Fibroblast of skin of scalp (primary cell): ENCODE data around the gene MUC13. TPM values are rescaled to one million over a fixed set of nuclear protein-coding genes. Genes with fewer than 3 reads are reported as not detected.
"Not testable (repeated sequence)": the region's sequence is repeated elsewhere in the genome, so short reads cannot be mapped to it uniquely, and the experiment has no call there.

ENCODE experiments used
- DNase-seq: peaks from one replicate; pipeline ENCODE4 v3.0.0-alpha.2; 2013
- polyA plus RNA-seq, 2 experiments: library from polyadenylated mRNA; unstranded; fragments of 120-200 nt; gene quantifications; one replicate each; pipeline ENCODE4 v1.2.1, GENCODE V29; 2013; ENCODE audit not compliant: insufficient read length in 2 of 2

Gene MUC13
- polyA plus RNA-seq (2013, experiment 1 of 2; ENCODE audit: insufficient read length), result not detected
- polyA plus RNA-seq (2013, experiment 2 of 2; ENCODE audit: insufficient read length), result not detected

GRCh38 chr3:124934577-124934976 is at the start of gene MUC13:
TSS of gene MUC13 (minus strand) at chr3:124934751. CDS start at chr3:124934712, 39 bp downstream.
- no peak for DNase-seq

GRCh38 chr3:124982855-124983254 is 48.3 kb upstream of the MUC13 start:
- DNase-seq, result no peak

GRCh38 chr3:124981472-124981871 is 46.9 kb upstream of the MUC13 start:
- DNase-seq, result no peak

- no peak for DNase-seq
These were observed 44.1 kb upstream of the MUC13 start for GRCh38 chr3:124978627-124979026.

DNA sequence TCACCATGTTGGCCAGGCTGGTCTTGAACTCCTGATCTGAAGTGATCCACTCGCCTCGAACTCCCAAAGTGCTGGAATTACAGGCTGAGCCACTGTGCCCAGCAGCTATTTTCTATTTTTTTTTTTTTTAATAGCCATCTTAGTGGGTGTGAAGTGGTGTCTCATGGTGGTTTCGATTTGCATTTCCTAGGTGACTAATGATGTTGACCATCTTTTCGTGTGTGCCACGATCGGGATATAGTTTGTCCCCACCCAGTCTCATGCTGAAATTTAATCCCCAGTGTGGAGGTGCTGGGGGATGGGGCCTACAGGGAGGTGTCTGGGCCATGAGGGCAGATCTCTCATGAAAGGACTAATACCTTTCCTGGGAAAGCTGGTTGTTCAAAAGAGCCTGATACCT is 41.8 kb upstream of the MUC13 start:
- no peak for DNase-seq

GRCh38 chr3:124974691-124975090 is 40.1 kb upstream of the MUC13 start:
- DNase-seq, result no peak

DNA sequence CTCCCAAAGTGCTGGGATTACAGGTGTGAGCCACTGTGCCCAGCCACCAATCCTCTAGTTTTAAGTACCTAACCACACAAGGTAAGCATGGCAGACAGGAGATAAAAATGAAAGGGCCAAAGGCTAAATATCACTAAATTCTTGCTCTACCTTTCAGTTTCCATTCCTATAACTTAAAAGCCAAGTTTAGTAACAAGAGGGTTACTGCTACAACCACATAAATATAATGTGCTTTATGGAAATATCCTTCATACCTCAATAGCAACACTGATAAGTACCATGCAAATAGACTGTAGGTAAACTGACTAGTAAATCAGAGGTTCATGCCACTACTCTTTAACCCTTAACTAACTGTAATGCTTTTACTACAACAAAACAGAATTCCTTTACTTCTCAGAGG is 38.7 kb upstream of the MUC13 start:
- no peak for DNase-seq

GRCh38 chr3:124972457-124972856 is 37.9 kb upstream of the MUC13 start:
- DNase-seq, result no peak

- DNase-seq, result no peak
These were observed 35.6 kb upstream of the MUC13 start for GRCh38 chr3:124969963-124970722.

DNA sequence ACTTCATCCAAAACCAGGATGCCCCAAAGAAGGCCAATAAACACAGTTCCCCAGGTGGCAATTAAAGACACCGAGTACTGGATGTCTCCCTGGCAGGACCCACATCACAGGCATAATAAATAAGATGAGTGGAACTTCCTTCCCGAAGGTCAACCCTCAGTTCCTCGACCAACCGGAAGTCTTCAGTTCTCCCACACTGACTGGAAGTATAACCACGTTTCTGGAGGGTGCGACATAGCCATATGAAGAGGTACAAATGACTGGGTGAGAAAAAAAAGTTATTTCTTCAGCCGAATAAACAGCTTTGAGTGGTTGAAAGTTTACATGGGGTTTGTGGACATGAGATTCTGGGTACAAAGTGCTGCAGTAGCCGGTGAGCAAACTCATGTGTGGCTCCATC is 34.6 kb upstream of the MUC13 start:
- DNase-seq, result no peak

GRCh38 chr3:124967964-124968363 is 33.4 kb upstream of the MUC13 start:
- DNase-seq, result no peak

DNA sequence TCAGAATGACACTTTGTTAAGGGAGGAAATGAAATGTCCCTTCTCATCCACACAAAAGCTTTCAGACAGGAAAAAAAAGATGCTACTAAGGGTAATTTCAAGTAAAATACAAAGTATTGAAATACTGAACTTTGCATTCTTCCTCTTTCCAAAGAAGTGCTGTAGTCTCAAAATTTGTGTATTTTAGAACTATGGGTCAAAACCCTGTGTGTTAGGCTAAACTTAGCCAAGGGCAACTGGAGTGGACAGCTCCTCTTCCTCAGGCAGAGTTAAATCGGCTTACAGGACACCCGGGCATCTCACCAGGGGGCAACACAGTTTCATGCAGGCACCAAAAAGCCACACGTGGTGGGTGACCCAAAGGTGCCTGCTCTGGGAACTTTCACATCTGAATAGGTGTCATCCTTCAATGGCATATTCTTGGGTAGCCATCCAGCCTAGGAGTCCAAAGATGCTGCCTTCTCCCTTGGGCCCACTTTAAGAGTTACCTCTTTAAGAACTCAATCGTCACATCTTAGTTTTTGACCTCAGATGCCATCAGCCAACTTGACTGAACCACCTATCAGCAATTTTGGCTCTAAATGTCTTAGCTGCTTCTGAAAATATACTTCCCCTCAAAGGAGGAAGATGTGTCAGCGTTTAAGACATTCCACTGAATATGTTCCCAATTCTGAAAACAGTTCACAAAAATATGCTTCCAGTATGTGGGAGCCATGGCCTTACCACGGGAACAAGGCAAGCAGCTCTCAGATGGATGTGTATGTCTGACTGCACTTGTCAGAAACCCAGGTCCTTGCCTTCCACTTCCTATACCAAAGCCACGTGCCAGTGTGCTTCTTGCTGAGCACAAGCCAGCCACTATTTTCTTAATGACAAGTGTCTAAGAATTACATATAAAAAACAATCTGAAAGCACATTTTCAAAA is 32.2 kb upstream of the MUC13 start:
- DNase-seq, result no peak

- DNase-seq, result no peak
These were observed 30.9 kb upstream of the MUC13 start for GRCh38 chr3:124965413-124965812.

DNA sequence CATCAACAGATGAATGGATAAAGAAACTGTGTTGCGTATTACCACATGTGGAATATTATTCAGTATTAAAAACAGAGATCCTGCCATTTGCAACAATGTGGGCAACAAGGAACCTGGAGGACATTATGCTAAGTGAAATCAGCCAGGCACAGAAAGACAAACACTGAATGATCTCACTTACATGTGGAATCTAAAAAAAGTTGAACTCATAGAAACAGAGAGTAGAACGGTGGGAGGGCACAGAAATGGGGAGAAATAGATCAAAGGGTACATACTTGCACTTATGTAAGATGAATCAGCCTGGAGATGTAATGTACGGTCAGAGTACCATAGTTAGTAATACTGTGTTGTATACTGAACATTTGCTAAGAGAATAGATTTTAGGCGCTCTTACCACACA is 29.8 kb upstream of the MUC13 start:
- peak; percentile 29 for DNase-seq

DNA sequence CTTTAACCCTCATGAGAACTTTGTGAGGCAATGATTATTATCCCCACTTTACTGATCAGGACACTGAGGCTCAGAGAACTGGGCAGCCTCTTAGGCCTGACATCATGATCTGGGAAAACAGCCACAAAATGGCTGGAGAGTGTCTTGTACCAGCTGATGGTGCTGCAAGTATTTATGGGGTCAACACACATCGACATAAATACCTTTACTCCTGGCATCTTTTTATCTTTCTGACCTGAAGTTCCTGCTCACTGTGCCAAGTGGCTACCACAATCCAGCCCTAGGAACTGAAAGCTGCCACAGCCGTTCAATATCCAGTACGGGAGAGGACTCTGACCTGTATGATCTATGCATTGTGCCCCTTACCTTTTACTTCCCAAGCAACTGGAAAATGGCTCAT is 29.2 kb upstream of the MUC13 start:
- DNase-seq, result no peak

GRCh38 chr3:124962403-124962940 is 27.9 kb upstream of the MUC13 start:
- DNase-seq, result peak; percentile 50

DNA sequence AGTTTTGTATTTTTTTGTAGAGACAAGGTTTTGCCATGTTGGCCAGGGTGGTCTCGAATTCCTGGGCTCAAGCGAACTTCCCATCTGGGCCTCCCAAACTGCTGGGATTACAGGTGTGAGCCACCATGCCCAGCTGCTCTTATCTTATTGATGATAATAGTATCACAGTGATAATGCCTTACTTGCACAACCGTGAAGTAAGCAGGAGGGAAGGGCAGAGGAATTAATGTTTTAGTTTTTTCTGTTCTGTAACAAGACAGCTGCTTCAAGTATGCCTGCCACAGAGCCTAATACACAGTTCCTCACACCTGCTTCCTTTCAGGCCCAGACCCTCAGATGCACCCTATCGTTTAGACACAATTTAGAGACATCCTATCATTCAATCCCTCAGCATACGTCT is 26.1 kb upstream of the MUC13 start:
- DNase-seq, result no peak

DNA sequence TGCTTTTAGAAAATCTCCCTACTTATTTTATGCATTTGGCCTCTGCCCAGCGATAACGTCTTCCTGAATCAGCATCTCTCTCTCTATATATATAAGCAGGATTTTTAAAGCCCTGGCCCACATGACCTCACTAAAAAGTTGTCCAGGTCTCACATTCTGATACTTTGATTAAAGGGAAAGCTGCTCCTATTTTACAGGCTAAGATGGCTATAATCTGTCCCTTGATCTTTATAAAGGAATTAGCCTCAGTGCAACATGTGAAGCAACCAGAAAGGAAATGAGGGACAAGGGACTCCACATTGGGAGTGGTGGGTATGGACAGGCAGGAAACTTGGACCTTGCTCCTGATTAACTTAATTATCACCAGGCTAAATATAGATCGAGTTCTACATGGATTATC is 25.6 kb upstream of the MUC13 start:
- DNase-seq, result no peak

GRCh38 chr3:124957951-124958350 is 23.4 kb upstream of the MUC13 start:
- DNase-seq, result not testable (repeated sequence)

DNA sequence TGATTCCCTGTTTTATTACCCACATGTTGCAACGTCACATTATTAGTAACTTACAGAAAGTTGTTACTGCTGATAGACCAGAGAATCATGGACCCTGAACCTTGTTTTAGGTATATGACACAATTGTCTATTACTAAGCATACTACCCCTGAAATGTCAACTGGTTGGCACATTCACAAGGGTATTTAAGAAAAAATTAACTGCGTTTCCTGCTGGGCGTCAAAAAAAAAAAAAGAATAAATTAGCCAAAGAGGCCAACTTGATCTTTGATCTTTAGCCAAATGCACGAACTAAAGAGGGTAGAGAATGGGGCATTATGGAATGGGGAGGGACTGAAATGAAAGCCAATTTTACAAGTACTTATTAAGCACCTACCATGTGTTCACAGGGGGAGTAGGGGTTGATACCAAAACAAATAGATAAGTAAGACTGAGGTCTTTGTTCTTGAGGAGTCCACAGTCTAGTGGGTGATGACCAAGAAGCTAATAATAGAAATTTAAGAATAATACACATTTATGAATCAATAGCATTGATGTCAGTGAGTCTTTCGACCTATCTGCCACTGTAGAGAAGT is 17.8 kb upstream of the MUC13 start:
- no peak for DNase-seq

DNA sequence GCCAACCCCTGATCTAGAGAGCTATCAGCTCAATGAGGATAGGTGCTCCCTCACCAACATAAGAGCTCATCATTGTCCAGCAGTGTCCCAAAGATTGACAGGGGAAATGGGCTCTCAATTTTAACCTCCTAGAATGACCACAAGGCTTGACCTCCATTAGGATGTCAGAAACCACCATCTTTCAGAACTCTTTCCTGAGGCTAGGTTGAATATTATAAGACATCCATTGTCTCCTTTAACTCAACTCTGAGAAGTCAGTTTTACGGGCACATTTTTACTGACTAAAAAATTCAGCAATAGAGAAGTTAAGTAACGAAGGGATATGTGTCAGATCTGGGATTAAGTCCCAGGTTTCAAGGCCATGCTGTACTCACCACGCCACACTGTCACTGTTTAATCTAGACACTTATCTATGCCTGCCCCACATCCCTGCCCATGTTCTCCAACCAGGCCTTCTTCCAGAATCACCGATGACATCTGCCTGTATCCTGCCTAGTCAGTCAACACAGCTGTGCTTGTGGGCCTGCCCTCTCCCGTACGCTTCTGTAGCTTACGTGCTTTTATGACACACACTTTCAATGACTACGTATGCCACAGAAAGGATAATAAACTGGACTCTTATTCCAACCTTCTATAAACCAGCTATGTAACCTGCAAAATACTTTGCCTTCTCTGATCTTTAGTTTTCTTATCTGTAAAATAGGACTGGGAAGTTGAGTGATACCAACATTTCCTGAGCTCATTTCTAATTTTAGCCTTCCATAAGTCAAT is 17.1 kb upstream of the MUC13 start:
- DNase-seq, result no peak

GRCh38 chr3:124950026-124950425 is 15.5 kb upstream of the MUC13 start:
- DNase-seq, result no peak
